ENCODE data around the gene HOGA1. TPM values are rescaled to one million over a fixed set of nuclear protein-coding genes. Genes with fewer than 3 reads are reported as not detected.
"Not testable (repeated sequence)": the region's sequence is repeated elsewhere in the genome, so short reads cannot be mapped to it uniquely, and the experiment has no call there.

HOGA1 gene
- total RNA-seq, 2 donors from 2014 or later, result 0.49 TPM; not detected in 1

- no peak for TF ChIP-seq CTCF (IDR thresholded peaks at IDR 0.05)
- peaks cover 5% of the 10 kb centered on the region for H3K36me3 ChIP-seq
- H3K4me3 ChIP-seq, result no peak overlapping the region
- H3K9ac ChIP-seq (ENCODE audit: low read depth in 2 of 2, low read length in 2 of 2), result no peak overlapping the region
- H3K4me1 ChIP-seq, result no peaks in the 10 kb centered on the region
- no peak for DNase-seq
- no peak overlapping the region for H3K27ac ChIP-seq
- no peaks in the 10 kb centered on the region for H3K27me3 ChIP-seq
- H3K9me3 ChIP-seq, result no peaks in the 10 kb centered on the region
- intact Hi-C loops (cut with DNase I), result no loop called here
Observed at GRCh38 chr10:97647556-97647955, 63.4 kb downstream of the HOGA1 start.

- DNase-seq, result peak; percentile 21
- Histone ChIP-seq H3K9ac (ENCODE audit: low read depth in 2 of 2, low read length in 2 of 2) (no peak overlapping the region), H3K4me1 (no peaks in the 10 kb centered on the region), H3K36me3 (peaks cover 5% of the 10 kb centered on the region), H3K27ac (peak overlapping the region; percentile 47), H3K9me3 (no peaks in the 10 kb centered on the region), H3K27me3 (no peaks in the 10 kb centered on the region), H3K4me3 (no peak overlapping the region)
- TF ChIP-seq CTCF (IDR thresholded peaks at IDR 0.05), result no peak
- intact Hi-C loops (cut with DNase I), result no loop called here
Observed at GRCh38 chr10:97648562-97649404, 64.6 kb downstream of the HOGA1 start.

- H3K9ac ChIP-seq (ENCODE audit: low read depth in 2 of 2, low read length in 2 of 2); H3K4me1 ChIP-seq; H3K27me3 ChIP-seq; H3K9me3 ChIP-seq; H3K4me3 ChIP-seq; H3K36me3 ChIP-seq; DNase-seq; intact Hi-C loops (cut with DNase I): not testable (repeated sequence)
- peak overlapping the region; percentile 47 for H3K27ac ChIP-seq
Observed at GRCh38 chr10:97649405-97649750, 65.2 kb downstream of the HOGA1 start.

GRCh38 chr10:97650726-97651125 lies 66.5 kb downstream of the HOGA1 start:
- Histone ChIP-seq H3K4me3 (no peak overlapping the region), H3K27me3 (no peaks in the 10 kb centered on the region), H3K4me1 (no peaks in the 10 kb centered on the region), H3K27ac (no peak overlapping the region), H3K9me3 (no peaks in the 10 kb centered on the region), H3K9ac (ENCODE audit: low read depth in 2 of 2, low read length in 2 of 2) (no peak overlapping the region), H3K36me3 (peaks cover 5% of the 10 kb centered on the region)
- DNase-seq, result no peak
- intact Hi-C loops (cut with DNase I), result no loop called here
- TF ChIP-seq CTCF (IDR thresholded peaks at IDR 0.05), result no peak

- H3K4me1 ChIP-seq, result no peaks in the 10 kb centered on the region
- peaks cover 5% of the 10 kb centered on the region for H3K36me3 ChIP-seq
- intact Hi-C loops (cut with DNase I), result no loop called here
- H3K27me3 ChIP-seq, result no peaks in the 10 kb centered on the region
- no peak overlapping the region for H3K9ac ChIP-seq (ENCODE audit: low read depth in 2 of 2, low read length in 2 of 2)
- no peak for DNase-seq
- TF ChIP-seq CTCF (IDR thresholded peaks at IDR 0.05), result no peak
- H3K9me3 ChIP-seq, result no peaks in the 10 kb centered on the region
- no peak overlapping the region for H3K4me3 ChIP-seq
- no peak overlapping the region for H3K27ac ChIP-seq
Observed at GRCh38 chr10:97651773-97652172, 67.6 kb downstream of the HOGA1 start.

- no peaks in the 10 kb centered on the region for H3K27me3 ChIP-seq
- H3K9me3 ChIP-seq, result no peaks in the 10 kb centered on the region
- no peak overlapping the region for H3K4me3 ChIP-seq
- no peak overlapping the region for H3K27ac ChIP-seq
- no peak for TF ChIP-seq CTCF (IDR thresholded peaks at IDR 0.05)
- H3K9ac ChIP-seq (ENCODE audit: low read depth in 2 of 2, low read length in 2 of 2), result no peak overlapping the region
- no peaks in the 10 kb centered on the region for H3K4me1 ChIP-seq
- DNase-seq, result no peak
- intact Hi-C loops (cut with DNase I), result no loop called here
- H3K36me3 ChIP-seq, result no peaks in the 10 kb centered on the region
Observed at GRCh38 chr10:97656777-97657176, 72.6 kb downstream of the HOGA1 start.

Data from colonic mucosa (tissue), 4 donors.